ENCODE measurements around the gene PLEK.

DNA sequence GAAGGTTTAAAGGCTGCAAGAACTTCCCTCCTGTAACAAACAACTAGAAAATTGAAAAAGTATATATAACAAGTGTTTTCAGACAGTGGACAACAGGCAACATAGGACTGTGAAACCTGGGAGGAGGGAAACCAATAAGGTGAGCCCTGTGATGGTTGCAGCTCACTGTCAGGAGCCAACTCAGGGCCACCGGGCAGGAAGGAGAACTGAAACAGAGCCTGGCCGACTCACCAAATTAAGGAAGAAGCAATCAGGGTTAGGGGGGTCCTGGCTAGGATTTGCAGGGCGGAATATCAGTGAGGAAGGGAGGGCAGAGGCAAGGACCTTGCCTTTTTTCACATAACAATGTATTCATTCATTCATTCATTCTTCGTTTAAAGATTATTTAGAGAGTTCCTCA is 23.5 kb upstream of the PLEK start:
- TF ChIP-seq REST (IDR thresholded peaks at IDR 0.05; ENCODE audit: borderline replicate concordance), result no peak
- no peak for TF ChIP-seq CTCF (IDR thresholded peaks at IDR 0.05; ENCODE audit: poor library complexity, severe bottlenecking)
- no peak for TF ChIP-seq EZH2 (IDR thresholded peaks at IDR 0.05; ENCODE audit: borderline replicate concordance, insufficient read depth, low read length, poor library complexity, severe bottlenecking)
- TF ChIP-seq POLR2AphosphoS5 (IDR thresholded peaks at IDR 0.05), result no peak
